Loucy (cell line): Measurements from ENCODE around the gene ADGRB3.

Experiments
- EZH2phosphoT487 ChIP-seq: fragments of 200-600 bp; IDR thresholded peaks from 2 replicates; pipeline ENCODE4 v1.6.1; 2018; ENCODE audit warnings: antibody characterized with exemption, mild to moderate bottlenecking, moderate library complexity, borderline replicate concordance
- TF ChIP-seq, protein P1 (sequence below): fragments of 200-600 bp; sonication (generic); conservative IDR thresholded peaks from 2 replicates; pipeline ENCODE4 v1.5.1; 2014; ENCODE audit warnings: mild to moderate bottlenecking, antibody characterized with exemption, low read length

DNA sequence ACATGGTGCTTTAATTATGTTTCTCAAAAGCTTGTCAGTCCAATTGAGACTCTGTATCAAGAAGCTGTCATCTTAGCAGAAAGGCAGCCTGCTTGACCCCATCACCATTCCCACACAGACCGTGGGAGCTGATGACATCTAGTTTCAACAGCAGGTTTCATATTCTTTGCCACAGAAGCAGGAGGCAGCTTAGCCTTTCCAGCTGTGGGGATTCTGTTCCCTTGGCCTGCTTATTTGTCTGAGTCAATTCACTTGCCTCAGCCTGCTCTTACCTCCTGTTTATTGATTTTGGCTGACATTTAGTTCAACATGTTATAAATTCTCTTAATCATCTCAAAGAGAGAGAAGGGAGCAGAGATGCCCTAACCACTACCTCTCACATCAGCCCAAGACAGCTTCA is 527.7 kb downstream of the ADGRB3 start:
- TF ChIP-seq EZH2phosphoT487 = no peak
- TF ChIP-seq, protein P1, sequence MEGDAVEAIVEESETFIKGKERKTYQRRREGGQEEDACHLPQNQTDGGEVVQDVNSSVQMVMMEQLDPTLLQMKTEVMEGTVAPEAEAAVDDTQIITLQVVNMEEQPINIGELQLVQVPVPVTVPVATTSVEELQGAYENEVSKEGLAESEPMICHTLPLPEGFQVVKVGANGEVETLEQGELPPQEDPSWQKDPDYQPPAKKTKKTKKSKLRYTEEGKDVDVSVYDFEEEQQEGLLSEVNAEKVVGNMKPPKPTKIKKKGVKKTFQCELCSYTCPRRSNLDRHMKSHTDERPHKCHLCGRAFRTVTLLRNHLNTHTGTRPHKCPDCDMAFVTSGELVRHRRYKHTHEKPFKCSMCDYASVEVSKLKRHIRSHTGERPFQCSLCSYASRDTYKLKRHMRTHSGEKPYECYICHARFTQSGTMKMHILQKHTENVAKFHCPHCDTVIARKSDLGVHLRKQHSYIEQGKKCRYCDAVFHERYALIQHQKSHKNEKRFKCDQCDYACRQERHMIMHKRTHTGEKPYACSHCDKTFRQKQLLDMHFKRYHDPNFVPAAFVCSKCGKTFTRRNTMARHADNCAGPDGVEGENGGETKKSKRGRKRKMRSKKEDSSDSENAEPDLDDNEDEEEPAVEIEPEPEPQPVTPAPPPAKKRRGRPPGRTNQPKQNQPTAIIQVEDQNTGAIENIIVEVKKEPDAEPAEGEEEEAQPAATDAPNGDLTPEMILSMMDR = no peak
